ENCODE results near the gene RBP5. TPM values are rescaled to one million over a fixed set of nuclear protein-coding genes. Genes with fewer than 3 reads are reported as not detected.

Gene RBP5
- total RNA-seq (0.95 and 8.9 TPM in 2 replicates), polyA plus RNA-seq (1.5 and 4.1 TPM in 2 replicates)

DNA sequence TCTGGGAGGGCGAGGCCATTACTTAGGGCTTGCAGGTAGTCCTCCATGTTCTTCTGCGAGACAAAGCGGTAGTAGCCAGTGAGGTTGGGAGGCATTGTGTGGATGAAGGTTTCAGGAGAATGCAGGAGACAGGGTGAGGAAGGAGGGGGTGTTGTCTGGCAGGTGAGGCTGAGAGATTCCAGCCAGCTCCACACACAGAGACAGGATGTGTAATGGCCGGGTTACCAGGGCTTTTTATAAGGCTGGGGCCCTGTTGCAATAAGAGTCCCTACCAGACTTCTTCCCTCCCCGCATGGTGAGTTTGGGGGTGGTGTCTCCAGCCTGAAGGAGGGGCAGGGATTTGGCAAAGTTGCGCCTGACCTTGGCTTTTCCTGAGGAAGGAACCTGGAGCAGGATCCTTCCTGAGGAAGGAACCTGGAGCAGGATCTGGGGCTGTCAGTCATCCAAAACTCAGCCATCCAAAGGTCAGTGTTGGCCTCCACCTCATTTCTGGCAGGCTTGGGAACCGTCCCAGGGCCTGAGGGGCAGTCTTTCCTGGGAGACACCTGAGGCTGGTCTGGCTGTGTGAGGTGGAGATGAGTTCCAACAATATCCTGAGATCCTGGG, at the start of gene RBP5:
Gene RBP5, minus strand, starts transcription at position 209 of the 606 bp plus-strand sequence. Its CDS starts 114 bp downstream, at position 95.
- Histone ChIP-seq H3K27me3 (peaks cover 26% of the 10 kb centered on the region), H3K4me1 (ENCODE audit: low read depth) (no peaks in the 10 kb centered on the region), H3K27ac (no peak within 1 kb of the TSS), H3K4me3 (peak within 1 kb of the TSS; percentile 44), H3K9me3 (ENCODE audit: low read depth) (no peaks in the 10 kb centered on the region), H3K36me3 (no peaks in the 10 kb centered on the region)
- peak in 1 of 2 donors; percentile 14 for DNase-seq (ENCODE audit: low read depth in 1 of 2, low spot score in 1 of 2)
- TF ChIP-seq, protein P1, sequence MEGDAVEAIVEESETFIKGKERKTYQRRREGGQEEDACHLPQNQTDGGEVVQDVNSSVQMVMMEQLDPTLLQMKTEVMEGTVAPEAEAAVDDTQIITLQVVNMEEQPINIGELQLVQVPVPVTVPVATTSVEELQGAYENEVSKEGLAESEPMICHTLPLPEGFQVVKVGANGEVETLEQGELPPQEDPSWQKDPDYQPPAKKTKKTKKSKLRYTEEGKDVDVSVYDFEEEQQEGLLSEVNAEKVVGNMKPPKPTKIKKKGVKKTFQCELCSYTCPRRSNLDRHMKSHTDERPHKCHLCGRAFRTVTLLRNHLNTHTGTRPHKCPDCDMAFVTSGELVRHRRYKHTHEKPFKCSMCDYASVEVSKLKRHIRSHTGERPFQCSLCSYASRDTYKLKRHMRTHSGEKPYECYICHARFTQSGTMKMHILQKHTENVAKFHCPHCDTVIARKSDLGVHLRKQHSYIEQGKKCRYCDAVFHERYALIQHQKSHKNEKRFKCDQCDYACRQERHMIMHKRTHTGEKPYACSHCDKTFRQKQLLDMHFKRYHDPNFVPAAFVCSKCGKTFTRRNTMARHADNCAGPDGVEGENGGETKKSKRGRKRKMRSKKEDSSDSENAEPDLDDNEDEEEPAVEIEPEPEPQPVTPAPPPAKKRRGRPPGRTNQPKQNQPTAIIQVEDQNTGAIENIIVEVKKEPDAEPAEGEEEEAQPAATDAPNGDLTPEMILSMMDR (IDR thresholded peaks at IDR 0.05; ENCODE audit: low read depth, low read length) = no peak

GRCh38 chr12:7178481-7178880, 49.8 kb upstream of the RBP5 start:
- no peak overlapping the region for H3K27ac ChIP-seq
- H3K36me3 ChIP-seq = no peaks in the 10 kb centered on the region
- TF ChIP-seq, protein P1 (IDR thresholded peaks at IDR 0.05; ENCODE audit: low read depth, low read length) = no peak
- no peaks in the 10 kb centered on the region for H3K9me3 ChIP-seq (ENCODE audit: low read depth)
- H3K4me3 ChIP-seq = no peak overlapping the region
- no peaks in the 10 kb centered on the region for H3K27me3 ChIP-seq
- DNase-seq (ENCODE audit: low read depth in 1 of 2, low spot score in 1 of 2) = no peak
- no peaks in the 10 kb centered on the region for H3K4me1 ChIP-seq (ENCODE audit: low read depth)

DNA sequence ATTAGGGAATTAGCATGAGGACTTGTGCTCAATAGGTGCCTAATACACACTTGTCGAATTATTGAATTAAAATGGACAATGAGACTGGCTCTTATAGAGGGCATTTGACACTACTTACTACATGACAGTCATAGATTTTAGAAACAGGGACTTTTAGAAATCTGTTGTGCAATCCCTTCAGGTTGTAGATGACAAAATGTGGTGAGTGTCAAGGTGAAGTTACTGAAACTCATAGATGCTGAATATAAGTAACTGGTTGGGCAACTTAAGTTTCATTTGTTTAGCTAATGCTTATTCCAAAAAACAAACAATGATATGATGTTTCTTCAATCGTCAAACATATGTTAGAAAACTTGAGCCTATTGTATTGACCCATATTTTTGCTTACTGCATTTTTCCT, 47.9 kb upstream of the RBP5 start:
- Histone ChIP-seq H3K36me3 (no peaks in the 10 kb centered on the region), H3K4me1 (ENCODE audit: low read depth) (no peaks in the 10 kb centered on the region), H3K9me3 (ENCODE audit: low read depth) (no peaks in the 10 kb centered on the region), H3K27ac (no peak overlapping the region), H3K27me3 (no peaks in the 10 kb centered on the region), H3K4me3 (no peak overlapping the region)
- no peak for DNase-seq (ENCODE audit: low read depth in 1 of 2, low spot score in 1 of 2)
- TF ChIP-seq, protein P1 (IDR thresholded peaks at IDR 0.05; ENCODE audit: low read depth, low read length) = no peak

- H3K9me3 ChIP-seq (ENCODE audit: low read depth) = no peaks in the 10 kb centered on the region
- H3K4me1 ChIP-seq (ENCODE audit: low read depth) = no peaks in the 10 kb centered on the region
- TF ChIP-seq, protein P1 (IDR thresholded peaks at IDR 0.05; ENCODE audit: low read depth, low read length) = no peak
- peak in 1 of 2 donors; percentile 59 for DNase-seq (ENCODE audit: low read depth in 1 of 2, low spot score in 1 of 2)
- no peaks in the 10 kb centered on the region for H3K27me3 ChIP-seq
- H3K27ac ChIP-seq = no peak overlapping the region
- no peak overlapping the region for H3K4me3 ChIP-seq
- no peaks in the 10 kb centered on the region for H3K36me3 ChIP-seq
Observed at GRCh38 chr12:7175493-7175892, 46.8 kb upstream of the RBP5 start.

DNA sequence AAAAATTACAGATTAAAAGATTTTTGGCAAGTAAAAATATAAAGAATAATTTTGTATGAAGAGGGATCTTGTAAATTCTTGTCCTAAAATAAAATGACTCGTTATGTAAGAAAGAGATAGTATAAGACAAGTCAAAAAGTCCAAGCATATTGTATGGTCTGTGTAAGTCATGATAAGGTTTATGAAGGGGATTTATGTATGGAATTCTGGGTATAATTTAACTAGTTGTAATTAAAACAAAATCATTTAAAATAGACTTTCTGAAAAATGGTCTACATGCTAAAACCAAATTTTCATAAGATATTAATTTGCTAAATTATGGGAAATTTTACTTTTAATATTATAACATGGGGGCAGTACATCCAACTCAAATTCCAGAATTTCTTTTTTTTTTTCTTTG, 43.2 kb upstream of the RBP5 start:
- H3K4me3 ChIP-seq = no peak overlapping the region
- H3K27ac ChIP-seq = no peak overlapping the region
- TF ChIP-seq, protein P1 (IDR thresholded peaks at IDR 0.05; ENCODE audit: low read depth, low read length) = no peak
- no peaks in the 10 kb centered on the region for H3K36me3 ChIP-seq
- no peaks in the 10 kb centered on the region for H3K27me3 ChIP-seq
- no peaks in the 10 kb centered on the region for H3K4me1 ChIP-seq (ENCODE audit: low read depth)
- H3K9me3 ChIP-seq (ENCODE audit: low read depth) = no peaks in the 10 kb centered on the region
- DNase-seq (ENCODE audit: low read depth in 1 of 2, low spot score in 1 of 2) = no peak
